ENCODE measurements around the gene STEAP3. TPM values are rescaled to one million over a fixed set of nuclear protein-coding genes. Genes with fewer than 3 reads are reported as not detected.

Gene STEAP3
- polyA plus RNA-seq, 1 donor from 2014 or later: not detected

DNA sequence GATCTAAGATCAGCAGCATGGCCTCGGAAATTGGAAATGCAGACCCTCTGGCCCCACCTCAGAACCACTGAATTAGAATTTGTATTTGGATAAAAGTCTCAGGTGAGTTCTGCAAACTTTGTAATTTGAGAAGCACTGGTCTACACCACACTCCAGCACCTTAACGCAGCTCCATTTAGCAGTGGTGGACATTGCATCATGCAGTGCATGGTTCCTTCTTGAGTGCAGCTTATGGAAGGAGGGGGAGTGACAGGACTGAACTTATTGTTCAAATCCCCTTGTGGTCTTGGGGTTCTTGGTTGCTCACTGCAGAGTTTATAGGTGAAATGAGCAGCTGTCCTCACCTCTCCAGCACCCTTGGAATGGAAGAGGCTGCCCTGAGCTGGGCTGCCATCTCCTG, 17.4 kb upstream of the STEAP3 start:
- H3K4me3 ChIP-seq (ENCODE audit: low read length): no peak overlapping the region
- no peaks in the 10 kb centered on the region for H3K9me3 ChIP-seq (ENCODE audit: low read length)
- H3K36me3 ChIP-seq (ENCODE audit: insufficient read depth, low read length): no peaks in the 10 kb centered on the region
- no peaks in the 10 kb centered on the region for H4K20me1 ChIP-seq (ENCODE audit: insufficient read depth)
- no peak overlapping the region for H2AFZ ChIP-seq (ENCODE audit: low read depth, low read length)
- H3K27me3 ChIP-seq (ENCODE audit: insufficient read depth, low read depth, low read length): no peaks in the 10 kb centered on the region
- no peaks in the 10 kb centered on the region for H3K79me2 ChIP-seq (replicated peaks; ENCODE audit: insufficient read depth, low read length)
- H3K27ac ChIP-seq (ENCODE audit: low read length): no peak overlapping the region
- no peaks in the 10 kb centered on the region for H3F3A ChIP-seq (ENCODE audit: insufficient read depth, low read length, poor library complexity, severe bottlenecking)
- H3K4me2 ChIP-seq (ENCODE audit: low read length): no peak overlapping the region
- TF ChIP-seq, protein P1, sequence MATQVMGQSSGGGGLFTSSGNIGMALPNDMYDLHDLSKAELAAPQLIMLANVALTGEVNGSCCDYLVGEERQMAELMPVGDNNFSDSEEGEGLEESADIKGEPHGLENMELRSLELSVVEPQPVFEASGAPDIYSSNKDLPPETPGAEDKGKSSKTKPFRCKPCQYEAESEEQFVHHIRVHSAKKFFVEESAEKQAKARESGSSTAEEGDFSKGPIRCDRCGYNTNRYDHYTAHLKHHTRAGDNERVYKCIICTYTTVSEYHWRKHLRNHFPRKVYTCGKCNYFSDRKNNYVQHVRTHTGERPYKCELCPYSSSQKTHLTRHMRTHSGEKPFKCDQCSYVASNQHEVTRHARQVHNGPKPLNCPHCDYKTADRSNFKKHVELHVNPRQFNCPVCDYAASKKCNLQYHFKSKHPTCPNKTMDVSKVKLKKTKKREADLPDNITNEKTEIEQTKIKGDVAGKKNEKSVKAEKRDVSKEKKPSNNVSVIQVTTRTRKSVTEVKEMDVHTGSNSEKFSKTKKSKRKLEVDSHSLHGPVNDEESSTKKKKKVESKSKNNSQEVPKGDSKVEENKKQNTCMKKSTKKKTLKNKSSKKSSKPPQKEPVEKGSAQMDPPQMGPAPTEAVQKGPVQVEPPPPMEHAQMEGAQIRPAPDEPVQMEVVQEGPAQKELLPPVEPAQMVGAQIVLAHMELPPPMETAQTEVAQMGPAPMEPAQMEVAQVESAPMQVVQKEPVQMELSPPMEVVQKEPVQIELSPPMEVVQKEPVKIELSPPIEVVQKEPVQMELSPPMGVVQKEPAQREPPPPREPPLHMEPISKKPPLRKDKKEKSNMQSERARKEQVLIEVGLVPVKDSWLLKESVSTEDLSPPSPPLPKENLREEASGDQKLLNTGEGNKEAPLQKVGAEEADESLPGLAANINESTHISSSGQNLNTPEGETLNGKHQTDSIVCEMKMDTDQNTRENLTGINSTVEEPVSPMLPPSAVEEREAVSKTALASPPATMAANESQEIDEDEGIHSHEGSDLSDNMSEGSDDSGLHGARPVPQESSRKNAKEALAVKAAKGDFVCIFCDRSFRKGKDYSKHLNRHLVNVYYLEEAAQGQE (IDR thresholded peaks at IDR 0.05; ENCODE audit: borderline replicate concordance): no peak
- no peak for TF ChIP-seq TAF1 (IDR thresholded peaks at IDR 0.05; ENCODE audit: low read depth)
- no peak for TF ChIP-seq SMC3 (conservative IDR thresholded peaks at IDR 0.05; ENCODE audit: poor library complexity)
- no peak for TF ChIP-seq RAD21 (conservative IDR thresholded peaks at IDR 0.05)
- TF ChIP-seq, protein P2, sequence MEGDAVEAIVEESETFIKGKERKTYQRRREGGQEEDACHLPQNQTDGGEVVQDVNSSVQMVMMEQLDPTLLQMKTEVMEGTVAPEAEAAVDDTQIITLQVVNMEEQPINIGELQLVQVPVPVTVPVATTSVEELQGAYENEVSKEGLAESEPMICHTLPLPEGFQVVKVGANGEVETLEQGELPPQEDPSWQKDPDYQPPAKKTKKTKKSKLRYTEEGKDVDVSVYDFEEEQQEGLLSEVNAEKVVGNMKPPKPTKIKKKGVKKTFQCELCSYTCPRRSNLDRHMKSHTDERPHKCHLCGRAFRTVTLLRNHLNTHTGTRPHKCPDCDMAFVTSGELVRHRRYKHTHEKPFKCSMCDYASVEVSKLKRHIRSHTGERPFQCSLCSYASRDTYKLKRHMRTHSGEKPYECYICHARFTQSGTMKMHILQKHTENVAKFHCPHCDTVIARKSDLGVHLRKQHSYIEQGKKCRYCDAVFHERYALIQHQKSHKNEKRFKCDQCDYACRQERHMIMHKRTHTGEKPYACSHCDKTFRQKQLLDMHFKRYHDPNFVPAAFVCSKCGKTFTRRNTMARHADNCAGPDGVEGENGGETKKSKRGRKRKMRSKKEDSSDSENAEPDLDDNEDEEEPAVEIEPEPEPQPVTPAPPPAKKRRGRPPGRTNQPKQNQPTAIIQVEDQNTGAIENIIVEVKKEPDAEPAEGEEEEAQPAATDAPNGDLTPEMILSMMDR (IDR thresholded peaks at IDR 0.05; ENCODE audit: poor library complexity, severe bottlenecking): no peak
- no peak for TF ChIP-seq POLR2AphosphoS5 (IDR thresholded peaks at IDR 0.05)
- no peak for TF ChIP-seq EP300 (conservative IDR thresholded peaks at IDR 0.05; ENCODE audit: poor library complexity, severe bottlenecking)
- H3K9ac ChIP-seq (ENCODE audit: low read length): no peak overlapping the region
- H3K9me2 ChIP-seq (ENCODE audit: insufficient read depth, low read length): no peaks in the 10 kb centered on the region

DNA sequence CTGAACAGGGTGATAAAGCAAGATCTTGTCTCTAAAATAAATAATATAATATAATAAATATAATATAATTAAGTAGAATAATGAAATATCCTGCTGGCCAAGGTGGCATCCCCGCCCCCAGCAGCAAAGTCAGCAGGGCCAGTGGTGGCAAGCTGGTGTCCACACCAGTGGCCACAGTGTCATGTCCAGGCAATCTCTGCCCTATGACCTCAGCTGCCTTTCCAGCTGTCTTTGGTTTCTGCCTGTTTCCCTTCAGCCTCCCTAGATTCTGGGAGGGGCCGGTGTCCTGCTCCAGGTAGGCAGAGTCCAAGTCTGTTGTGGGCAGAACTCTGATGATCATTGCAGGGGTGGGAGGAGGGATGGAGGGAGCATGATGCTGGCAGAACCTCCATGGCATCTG, 16.2 kb upstream of the STEAP3 start:
- H3K36me3 ChIP-seq (ENCODE audit: insufficient read depth, low read length): no peaks in the 10 kb centered on the region
- H2AFZ ChIP-seq (ENCODE audit: low read depth, low read length): no peak overlapping the region
- no peaks in the 10 kb centered on the region for H3K9me3 ChIP-seq (ENCODE audit: low read length)
- H3K9ac ChIP-seq (ENCODE audit: low read length): no peak overlapping the region
- H3K79me2 ChIP-seq (replicated peaks; ENCODE audit: insufficient read depth, low read length): no peaks in the 10 kb centered on the region
- no peaks in the 10 kb centered on the region for H3F3A ChIP-seq (ENCODE audit: insufficient read depth, low read length, poor library complexity, severe bottlenecking)
- no peaks in the 10 kb centered on the region for H3K9me2 ChIP-seq (ENCODE audit: insufficient read depth, low read length)
- no peak overlapping the region for H3K4me2 ChIP-seq (ENCODE audit: low read length)
- no peak for TF ChIP-seq POLR2AphosphoS5 (IDR thresholded peaks at IDR 0.05)
- TF ChIP-seq, protein P1 (IDR thresholded peaks at IDR 0.05; ENCODE audit: borderline replicate concordance): no peak
- TF ChIP-seq EP300 (conservative IDR thresholded peaks at IDR 0.05; ENCODE audit: poor library complexity, severe bottlenecking): no peak
- TF ChIP-seq SMC3 (conservative IDR thresholded peaks at IDR 0.05; ENCODE audit: poor library complexity): no peak
- TF ChIP-seq TAF1 (IDR thresholded peaks at IDR 0.05; ENCODE audit: low read depth): no peak
- no peak for TF ChIP-seq MXI1 (conservative IDR thresholded peaks at IDR 0.05; ENCODE audit: poor library complexity, severe bottlenecking)
- TF ChIP-seq EZH2 (IDR thresholded peaks at IDR 0.05; ENCODE audit: borderline replicate concordance, insufficient read depth, low read length, poor library complexity, severe bottlenecking): no peak
- TF ChIP-seq, protein P2 (IDR thresholded peaks at IDR 0.05; ENCODE audit: poor library complexity, severe bottlenecking): no peak
- no peak for TF ChIP-seq RAD21 (conservative IDR thresholded peaks at IDR 0.05)
- H4K20me1 ChIP-seq (ENCODE audit: insufficient read depth): no peaks in the 10 kb centered on the region
- H3K27ac ChIP-seq (ENCODE audit: low read length): no peak overlapping the region
- no peak overlapping the region for H3K4me3 ChIP-seq (ENCODE audit: low read length)
- no peaks in the 10 kb centered on the region for H3K27me3 ChIP-seq (ENCODE audit: insufficient read depth, low read depth, low read length)
